Keratinocyte (primary cell): Measurements from ENCODE around the gene SIDT1. TPM values are rescaled to one million over a fixed set of nuclear protein-coding genes. Genes with fewer than 3 reads are reported as not detected.

ENCODE experiments used
- DNase-seq: peaks from one replicate; pipeline ENCODE4 v3.0.0-alpha.2; 2011; ENCODE audit warnings: low read depth, missing footprints, low spot score
- FAIRE-seq: peaks from 2 replicates; lab custom pipeline; 2011; peaks lifted over from hg19 to GRCh38; lab: Jason Lieb, UNC
- H2AFZ ChIP-seq: 2 replicates; pipeline ENCODE4 v1.6.0; 2012; ENCODE audit warnings: low read length, control low read depth, inconsistent platforms; ENCODE audit not compliant: control insufficient read depth
- H3K27ac ChIP-seq: 2 replicates; pipeline ENCODE4 v1.5.1; 2011; ENCODE audit warnings: low read length; ENCODE audit not compliant: control insufficient read depth, insufficient read depth
- H3K27me3 ChIP-seq: 3 replicates; pipeline ENCODE4 v1.6.0; 2011; ENCODE audit warnings: low read length; ENCODE audit not compliant: control insufficient read depth, insufficient read depth; ENCODE audit errors: extremely low read depth
- H3K36me3 ChIP-seq, 2 experiments: 2 replicates in 1 of 2; 3 replicates in 1 of 2; pipeline ENCODE4 v1.5.1; 2011; ENCODE audit warnings: low read length in 2 of 2, mild to moderate bottlenecking in 1 of 2; ENCODE audit not compliant: control insufficient read depth in 2 of 2, insufficient read depth in 2 of 2; ENCODE audit errors: extremely low read depth in 1 of 2
- H3K4me1 ChIP-seq: 3 replicates; pipeline ENCODE4 v1.5.1; 2011; ENCODE audit warnings: low read length; ENCODE audit not compliant: control insufficient read depth, insufficient read depth; ENCODE audit errors: extremely low read depth
- H3K4me2 ChIP-seq: 3 replicates; pipeline ENCODE4 v1.6.0; 2011; ENCODE audit warnings: low read depth, low read length; ENCODE audit not compliant: control insufficient read depth, insufficient read depth; ENCODE audit errors: extremely low read depth
- H3K4me3 ChIP-seq, 3 experiments: fragments of 200-600 bp in 1 of 3; sonication (generic) in 1 of 3; 2 replicates in 2 of 3; 3 replicates in 1 of 3; pipeline ENCODE4 v1.5.1; 2011 to 2016; ENCODE audit warnings: low read length in 3 of 3, mild to moderate bottlenecking in 3 of 3, control low read depth in 2 of 3, inconsistent platforms in 1 of 3, low read depth in 1 of 3, mixed read lengths in 1 of 3, mixed run types in 1 of 3, moderate library complexity in 1 of 3; ENCODE audit not compliant: control insufficient read depth in 2 of 3, insufficient read depth in 2 of 3; ENCODE audit errors: extremely low read depth in 1 of 3
- H3K79me2 ChIP-seq: 2 replicates; pipeline ENCODE4 v1.6.0; 2012; ENCODE audit warnings: low read length; ENCODE audit not compliant: control insufficient read depth, insufficient read depth
- H3K9ac ChIP-seq: 3 replicates; pipeline ENCODE4 v1.6.0; 2011; ENCODE audit warnings: low read length; ENCODE audit not compliant: control insufficient read depth, insufficient read depth; ENCODE audit errors: extremely low read depth
- H3K9me1 ChIP-seq: 3 replicates; pipeline ENCODE4 v1.6.0; 2011; ENCODE audit warnings: low read length; ENCODE audit not compliant: control insufficient read depth, insufficient read depth; ENCODE audit errors: extremely low read depth
- H3K9me3 ChIP-seq: 2 replicates; pipeline ENCODE4 v1.5.1; 2012; ENCODE audit warnings: low read depth, low read length; ENCODE audit not compliant: control insufficient read depth
- H4K20me1 ChIP-seq: 3 replicates; pipeline ENCODE4 v1.6.0; 2011; ENCODE audit warnings: low read length; ENCODE audit not compliant: control insufficient read depth, insufficient read depth; ENCODE audit errors: extremely low read depth
- CTCF ChIP-seq, 3 experiments: IDR thresholded peaks in 1 of 3; conservative IDR thresholded peaks in 1 of 3; optimal IDR thresholded peaks in 1 of 3; 2 replicates in 2 of 3; 3 replicates in 1 of 3; pipeline versions ENCODE3 to v1.5.1; 2011; ENCODE audit warnings: low read length in 3 of 3, mild to moderate bottlenecking in 3 of 3, moderate library complexity in 2 of 3, control low read depth in 1 of 3, inconsistent platforms in 1 of 3; ENCODE audit not compliant: insufficient read depth in 2 of 3; ENCODE audit errors: extremely low read depth in 1 of 3
- EZH2 ChIP-seq: IDR thresholded peaks from one replicate; pipeline ENCODE4 v1.6.1; 2012; ENCODE audit warnings: inconsistent platforms, mild to moderate bottlenecking, low read length, moderate library complexity
- dilution Hi-C: fragments of 300-500 bp; cut with MboI; formaldehyde crosslinking; loops from one replicate; pipeline ENCODE4 v1.7.0; 2020; ENCODE audit warnings: low sequenced_read_pairs; ENCODE audit not compliant: extremely low pct_ligation_motif_present
- polyA plus RNA-seq, 5 experiments: library from polyadenylated mRNA; depleted of rRNA in 3 of 5; stranded (reverse) in 3 of 5; stranded (forward) in 1 of 5; unstranded in 1 of 5; fragments of >200 nt; gene quantifications; 1 replicate in 1 of 5; 2 replicates in 3 of 5; 3 replicates in 1 of 5; pipeline versions ENCODE4 v1.2.1 to v1.2.3, GENCODE V29; 2011 to 2012; ENCODE audit warnings: missing spikeins in 2 of 5, low read depth in 1 of 5, low replicate concordance in 1 of 5

The SIDT1 gene
- polyA plus RNA-seq, 1 donor (not counting 4 experiments of a cell fraction or from before 2014, with no cell fraction given), result 0.12 TPM

GRCh38 chr3:113623324-113623723, 91.0 kb downstream of the SIDT1 start:
- Histone ChIP-seq H3K4me1 (no peaks in the 10 kb centered on the region), H3K9ac (no peak overlapping the region), H3K36me3 (no peaks in the 10 kb centered on the region), H3K4me2 (no peak overlapping the region), H3K4me3 (no peak overlapping the region), H3K9me3 (no peaks in the 10 kb centered on the region), H3K27me3 (peaks cover 5% of the 10 kb centered on the region), H3K27ac (no peak overlapping the region), H2AFZ (no peak overlapping the region), H3K9me1 (no peaks in the 10 kb centered on the region), H4K20me1 (no peaks in the 10 kb centered on the region), H3K79me2 (no peaks in the 10 kb centered on the region)
- no peak for DNase-seq
- dilution Hi-C loops, result loop anchor here (25.0 kb wide), 1 partner anchor 136 kb away; no protein-coding TSS in a partner anchor
- TF ChIP-seq EZH2 (no peak), CTCF (optimal IDR thresholded peaks at IDR 0.05 in 1 of 3, IDR thresholded peaks at IDR 0.05 in 1 of 3, conservative IDR thresholded peaks at IDR 0.05 in 1 of 3; ENCODE audit: extremely low read depth in 1 of 3, insufficient read depth in 2 of 3, low read length in 3 of 3) (peak in 2 of 3 experiments; percentile 2 to 39)
- no peak for FAIRE-seq

- no peaks in the 10 kb centered on the region for H3K9me3 ChIP-seq
- no peak overlapping the region for H3K9ac ChIP-seq
- H3K36me3 ChIP-seq, result no peaks in the 10 kb centered on the region
- H3K27me3 ChIP-seq, result peaks cover 5% of the 10 kb centered on the region
- no peaks in the 10 kb centered on the region for H4K20me1 ChIP-seq
- H3K79me2 ChIP-seq, result no peaks in the 10 kb centered on the region
- FAIRE-seq (no peak), DNase-seq (no peak)
- H3K27ac ChIP-seq, result no peak overlapping the region
- H3K9me1 ChIP-seq, result no peaks in the 10 kb centered on the region
- no peak overlapping the region for H3K4me2 ChIP-seq
- TF ChIP-seq CTCF (optimal IDR thresholded peaks at IDR 0.05 in 1 of 3, IDR thresholded peaks at IDR 0.05 in 1 of 3, conservative IDR thresholded peaks at IDR 0.05 in 1 of 3; ENCODE audit: extremely low read depth in 1 of 3, insufficient read depth in 2 of 3, low read length in 3 of 3) (no peak), EZH2 (no peak)
- dilution Hi-C loops, result loop anchor here (25.0 kb wide), 1 partner anchor 137 kb away; no protein-coding TSS in a partner anchor
- no peak overlapping the region for H3K4me3 ChIP-seq
- no peak overlapping the region for H2AFZ ChIP-seq
- H3K4me1 ChIP-seq, result no peaks in the 10 kb centered on the region
Measured at GRCh38 chr3:113623811-113624210, 91.5 kb downstream of the SIDT1 start.
